ENCODE data around the gene HECTD3.
"Not testable (repeated sequence)": the region's sequence is repeated elsewhere in the genome, so short reads cannot be mapped to it uniquely, and the experiment has no call there.

The HECTD3 gene

GRCh38 chr1:44988531-44989156 lies 22.5 kb downstream of the HECTD3 start:
- DNase-seq (ENCODE audit: low spot score) = no peak

DNA sequence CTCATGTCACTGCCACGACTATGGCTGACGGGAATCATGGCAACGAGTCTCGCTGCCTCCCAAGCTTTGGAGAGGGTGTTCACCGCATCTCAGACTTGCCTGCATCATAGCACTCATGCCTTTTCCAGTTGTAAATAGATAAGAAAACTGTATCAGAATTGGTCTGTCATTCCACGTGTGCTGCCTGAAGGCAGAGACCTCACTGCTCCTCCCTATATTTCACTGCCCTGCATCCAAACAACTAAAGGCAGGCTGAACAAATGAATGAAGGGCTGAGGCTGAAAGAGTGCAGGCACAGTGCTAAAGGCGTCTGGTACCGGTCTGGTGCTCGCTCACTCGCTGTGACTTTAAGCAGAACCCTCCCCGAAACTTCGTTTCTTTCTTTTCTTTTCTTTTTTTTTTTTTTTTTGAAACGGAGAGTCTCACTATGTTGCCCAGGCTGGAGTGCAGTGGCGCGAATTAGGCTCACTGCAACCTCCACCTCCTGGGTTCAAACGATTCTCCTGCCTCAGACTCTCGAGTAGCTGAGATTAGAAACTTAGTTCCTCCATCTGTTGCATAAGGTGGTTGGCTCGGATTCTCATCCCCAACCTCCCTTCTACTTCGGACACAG lies 25.3 kb downstream of the HECTD3 start:
- no peak for DNase-seq (ENCODE audit: low spot score)

- not testable (repeated sequence) for DNase-seq (ENCODE audit: low spot score)
Observed at GRCh38 chr1:44977372-44977771, 33.8 kb downstream of the HECTD3 start.

DNA sequence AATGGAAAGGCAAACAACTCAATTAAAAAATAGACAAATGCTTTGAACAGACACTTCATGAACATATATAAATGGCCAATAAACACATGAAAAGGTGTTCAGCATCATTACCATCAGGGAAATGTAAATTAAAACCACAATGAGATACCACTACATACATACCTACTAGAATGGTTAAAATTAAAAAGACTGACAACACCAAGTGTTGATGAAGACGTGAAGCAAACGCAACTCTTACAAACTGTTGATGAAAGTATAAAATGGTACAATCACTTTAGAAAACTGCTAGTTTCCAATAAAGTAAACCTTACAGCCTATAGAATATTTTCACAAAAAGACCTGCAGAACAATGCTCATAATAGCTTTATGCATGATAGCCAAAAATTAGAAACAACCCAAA lies 34.9 kb downstream of the HECTD3 start:
- no peak for DNase-seq (ENCODE audit: low spot score)

DNA sequence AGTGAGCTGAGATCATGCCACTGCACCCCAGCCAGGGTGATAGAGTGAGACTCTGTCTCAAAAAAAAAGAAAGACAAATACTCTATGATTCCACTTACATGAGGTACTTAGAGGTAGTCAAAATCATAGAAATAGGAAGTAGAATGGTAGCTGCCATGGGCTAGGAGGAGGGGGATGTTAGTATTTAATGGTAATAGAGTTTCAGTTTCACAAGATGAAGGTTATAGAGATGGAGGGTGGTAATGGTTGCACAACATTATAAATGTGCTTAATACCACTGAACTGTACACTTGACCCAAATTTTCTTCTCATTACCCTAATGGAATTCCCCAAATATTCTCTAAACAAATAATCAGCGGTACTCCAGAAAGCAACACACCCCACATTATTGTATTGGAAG lies 37.5 kb downstream of the HECTD3 start:
- DNase-seq (ENCODE audit: low spot score) = no peak

GRCh38 chr1:44970317-44970716 lies 40.8 kb downstream of the HECTD3 start:
- no peak for DNase-seq (ENCODE audit: low spot score)

DNA sequence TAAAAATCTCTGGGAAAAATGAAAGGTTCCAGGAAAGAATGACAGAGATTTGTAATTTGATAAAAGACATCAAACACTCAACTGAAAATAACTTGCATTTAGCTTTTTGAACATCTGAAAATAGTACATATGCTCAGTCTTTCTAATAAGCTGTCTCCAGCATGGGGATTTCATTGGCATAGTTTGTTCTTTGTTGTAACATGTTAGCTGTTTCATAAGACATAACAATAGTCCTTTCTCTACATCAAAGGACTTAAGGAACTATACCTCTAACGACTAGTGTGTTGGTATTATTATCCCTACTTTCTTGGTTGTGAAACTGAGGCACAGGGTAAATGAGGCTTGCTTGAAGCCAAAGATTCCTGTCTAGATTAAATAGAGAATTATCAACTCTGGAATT lies 46.7 kb downstream of the HECTD3 start:
- DNase-seq (ENCODE audit: low spot score) = no peak

DNA sequence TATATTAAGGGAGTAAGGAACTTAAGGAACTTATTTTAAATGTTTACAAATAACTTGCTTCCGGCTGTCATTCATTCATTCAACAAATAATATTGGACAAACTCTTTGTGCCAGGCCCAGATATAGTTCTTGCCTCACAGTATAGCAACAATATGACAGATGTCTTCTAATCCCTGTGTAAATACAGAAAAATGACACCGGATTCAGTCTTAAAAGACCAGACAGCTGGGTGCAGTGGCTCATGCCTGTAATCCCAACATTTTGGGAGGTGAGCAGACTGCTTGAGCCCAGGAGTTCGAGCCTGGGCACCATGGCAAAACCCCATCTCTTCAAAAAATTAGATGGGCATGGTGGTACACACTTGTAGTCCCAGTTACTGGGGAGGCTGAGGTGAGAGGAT lies 48.4 kb downstream of the HECTD3 start:
- DNase-seq (ENCODE audit: low spot score) = no peak

GRCh38 chr1:44962022-44962421 lies 49.1 kb downstream of the HECTD3 start:
- not testable (repeated sequence) for DNase-seq (ENCODE audit: low spot score)

DNA sequence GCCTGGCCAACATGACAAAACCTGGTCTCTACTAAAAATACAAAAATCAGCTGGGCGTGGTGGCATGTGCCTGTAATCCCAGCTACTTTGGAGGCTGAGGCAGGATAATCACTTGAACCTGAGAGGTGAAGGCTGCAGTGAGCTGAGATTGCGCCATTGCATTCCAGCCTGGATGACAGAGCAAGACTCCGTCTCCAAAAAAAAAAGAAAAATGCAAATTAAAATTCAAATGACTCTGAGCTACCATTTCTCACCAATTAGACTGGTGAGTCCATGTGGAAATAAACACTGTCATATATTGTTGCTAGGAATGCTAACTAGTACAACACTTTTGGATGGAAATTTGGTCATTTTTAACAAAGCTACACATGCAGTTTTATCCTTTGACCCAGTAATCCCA lies 53.6 kb downstream of the HECTD3 start:
- DNase-seq (ENCODE audit: low spot score) = not testable (repeated sequence)

DNA sequence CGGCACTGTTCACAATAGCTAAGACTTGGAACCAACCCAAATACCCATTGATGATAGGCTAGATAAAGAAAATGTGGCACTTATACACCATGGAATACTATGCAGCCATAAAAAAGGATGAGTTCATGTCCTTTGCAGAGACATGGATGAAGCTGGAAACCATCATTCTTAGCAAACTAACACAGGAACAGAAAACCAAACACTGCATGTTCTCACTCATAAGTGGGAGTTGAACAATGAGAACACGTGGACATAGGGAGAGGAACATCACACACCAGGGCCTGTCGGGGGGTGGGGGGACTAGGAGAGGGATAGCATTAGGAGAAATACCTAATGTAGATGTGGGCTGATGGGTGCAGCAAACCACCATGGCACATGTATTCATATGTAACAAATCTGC lies 55.0 kb downstream of the HECTD3 start:
- DNase-seq (ENCODE audit: low spot score) = not testable (repeated sequence)

Measured in left forelimb (tissue), 1 donor.